Iris pigment epithelial cell (primary cell): ENCODE measurements around the gene SPSB2.
"Not testable (repeated sequence)": the region's sequence is repeated elsewhere in the genome, so short reads cannot be mapped to it uniquely, and the experiment has no call there.

Experiments
- DNase-seq: peaks from one replicate; pipeline ENCODE4 v3.0.0-alpha.2; 2011; ENCODE audit warnings: low read depth

SPSB2 gene

GRCh38 chr12:6871052-6871957, 1.8 kb downstream of the SPSB2 start:
- no peak for DNase-seq

- not testable (repeated sequence) for DNase-seq
Observed at GRCh38 chr12:6870304-6870703, 2.8 kb downstream of the SPSB2 start.

GRCh38 chr12:6869049-6870021, 3.8 kb downstream of the SPSB2 start:
- peak; percentile 61 for DNase-seq

DNA sequence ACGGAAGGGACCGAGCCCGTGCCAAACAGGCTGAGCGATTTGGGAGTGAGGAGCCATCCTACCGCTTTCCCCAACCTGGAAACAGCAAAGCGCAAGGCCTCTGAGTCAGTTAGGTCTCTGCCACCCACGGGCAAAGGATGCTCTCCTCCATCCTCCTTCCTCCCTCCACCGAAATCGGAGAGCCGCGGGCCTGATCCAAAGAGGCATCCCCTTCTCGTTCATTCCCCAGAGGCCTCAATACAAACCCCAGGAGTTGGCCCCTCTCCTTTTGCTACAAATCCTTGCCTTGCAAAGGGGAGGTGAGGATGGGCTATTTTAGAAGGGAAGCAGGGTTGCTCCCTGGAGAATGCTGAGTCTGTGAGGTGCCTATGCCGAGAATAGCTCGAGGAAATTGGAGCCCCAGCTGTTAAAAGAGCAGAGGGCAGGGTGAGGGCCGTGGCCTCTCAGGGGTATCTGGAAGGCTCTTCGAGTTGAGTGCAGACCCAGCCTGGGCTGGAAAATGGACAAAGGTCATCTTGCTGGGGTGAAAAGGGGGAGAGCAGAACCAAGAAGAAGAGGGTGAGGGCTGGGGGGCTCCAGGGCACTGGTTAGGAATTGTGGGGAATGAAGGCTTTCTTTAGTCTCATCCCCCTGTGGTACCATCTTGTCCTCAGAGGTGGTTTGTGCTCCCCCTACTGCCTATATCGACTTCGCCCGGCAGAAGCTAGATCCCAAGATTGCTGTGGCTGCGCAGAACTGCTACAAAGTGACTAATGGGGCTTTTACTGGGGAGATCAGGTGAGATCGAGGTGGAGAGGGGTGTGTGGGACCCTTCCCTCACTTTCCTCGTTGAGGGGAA, 4.7 kb downstream of the SPSB2 start:
- DNase-seq, result no peak

GRCh38 chr12:6867413-6868210, 5.5 kb downstream of the SPSB2 start, which contains the start of gene TPI1:
TPI1 (plus strand) TSS chr12:6867531; CDS start chr12:6867567, 36 bp downstream.
- DNase-seq, result peak; percentile 80

DNA sequence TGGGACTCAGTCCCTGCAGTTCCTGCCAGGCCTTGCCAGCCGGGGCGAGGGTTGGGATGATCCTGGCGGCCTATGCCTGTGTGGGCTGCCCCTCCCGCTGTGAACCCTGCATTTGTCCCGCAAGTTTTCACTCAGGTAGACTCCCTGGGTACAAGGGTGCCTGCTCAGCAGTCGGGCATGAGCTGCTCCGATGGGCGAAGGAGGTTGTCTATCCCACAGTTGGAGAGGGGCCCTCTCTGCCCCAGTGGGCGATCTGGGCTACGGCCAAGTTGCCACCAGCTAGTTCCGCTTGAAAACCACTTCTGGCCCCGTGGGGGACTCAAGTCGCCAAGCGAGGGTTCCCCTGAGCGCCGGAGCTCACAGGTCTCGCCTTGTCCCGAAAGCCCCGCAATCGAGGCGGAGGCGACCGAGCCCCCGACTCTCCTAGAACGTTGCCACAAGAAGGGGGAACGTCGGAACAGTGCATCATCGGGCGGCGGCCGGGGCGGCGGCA, 6.1 kb downstream of the SPSB2 start:
- no peak for DNase-seq

- no peak for DNase-seq
Observed at GRCh38 chr12:6866163-6866919, 6.8 kb downstream of the SPSB2 start.

DNA sequence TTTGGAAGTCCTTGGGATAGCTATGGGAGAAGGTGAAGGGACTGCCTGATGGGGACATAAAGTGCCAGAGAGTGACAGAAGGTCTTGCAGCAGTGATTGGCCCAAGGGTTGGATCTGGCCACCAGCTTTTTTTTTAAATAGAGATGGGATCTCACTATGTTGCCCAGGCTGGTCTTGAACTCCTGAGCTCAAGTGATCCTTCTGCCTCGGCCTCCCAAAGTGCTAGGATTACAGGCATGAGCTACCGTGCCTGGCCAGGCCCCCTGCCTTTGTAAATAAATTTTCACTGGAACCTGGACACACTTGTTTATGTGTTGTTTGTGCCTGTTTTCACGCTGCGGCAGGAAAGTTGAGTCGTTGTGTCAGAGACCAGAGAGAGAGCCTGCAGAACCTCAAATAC, 7.8 kb downstream of the SPSB2 start:
- not testable (repeated sequence) for DNase-seq

DNA sequence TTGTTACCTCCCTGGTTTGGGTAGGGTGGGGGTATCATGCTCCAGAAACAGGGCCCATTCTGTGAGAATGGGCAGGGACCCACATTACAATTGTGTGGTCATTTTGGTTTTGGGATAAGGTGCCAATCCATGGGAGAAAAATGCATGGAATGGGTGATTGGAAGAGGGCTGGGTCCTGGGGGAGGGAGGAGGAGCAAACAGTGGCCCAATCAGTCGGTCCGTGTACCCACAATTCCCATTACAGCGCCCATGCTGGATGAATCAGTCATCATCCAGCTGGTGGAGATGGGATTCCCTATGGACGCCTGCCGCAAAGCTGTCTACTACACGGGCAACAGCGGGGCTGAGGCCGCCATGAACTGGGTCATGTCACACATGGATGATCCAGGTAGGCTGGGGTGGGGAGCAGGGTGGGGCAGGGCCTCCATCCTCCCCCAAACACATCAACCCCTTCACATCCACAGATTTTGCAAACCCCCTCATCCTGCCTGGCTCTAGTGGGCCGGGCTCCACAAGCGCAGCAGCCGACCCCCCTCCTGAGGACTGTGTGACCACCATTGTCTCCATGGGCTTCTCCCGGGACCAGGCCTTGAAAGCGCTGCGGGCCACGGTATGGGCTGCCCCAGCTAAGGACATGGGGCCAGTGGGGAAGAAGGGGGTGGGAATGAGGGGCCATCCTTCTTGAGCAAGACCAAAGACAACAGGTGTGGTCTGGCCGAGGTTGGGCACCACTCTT, 9.3 kb downstream of the SPSB2 start:
- no peak for DNase-seq

- DNase-seq, result no peak
Observed at GRCh38 chr12:6863033-6863432, 10.1 kb downstream of the SPSB2 start.

DNA sequence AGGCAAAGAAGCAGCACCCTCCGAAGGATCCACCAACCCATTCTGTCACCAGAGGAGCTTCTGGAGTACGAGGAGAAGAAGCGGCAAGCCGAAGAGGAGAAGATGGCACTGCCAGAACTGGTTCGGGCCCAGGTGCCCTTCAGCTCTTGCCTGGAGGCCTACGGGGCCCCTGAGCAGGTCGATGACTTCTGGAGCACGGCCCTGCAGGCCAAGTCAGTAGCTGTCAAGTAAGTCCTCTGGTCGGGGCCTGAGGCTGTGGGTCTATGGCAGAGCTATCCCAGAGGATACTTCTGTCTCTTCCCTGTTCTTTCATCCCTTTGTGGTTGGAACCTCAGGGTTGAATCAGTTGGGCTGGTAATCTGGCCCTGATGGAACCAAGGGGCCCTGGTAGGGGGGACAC, 11.7 kb downstream of the SPSB2 start:
- DNase-seq, result no peak

DNA sequence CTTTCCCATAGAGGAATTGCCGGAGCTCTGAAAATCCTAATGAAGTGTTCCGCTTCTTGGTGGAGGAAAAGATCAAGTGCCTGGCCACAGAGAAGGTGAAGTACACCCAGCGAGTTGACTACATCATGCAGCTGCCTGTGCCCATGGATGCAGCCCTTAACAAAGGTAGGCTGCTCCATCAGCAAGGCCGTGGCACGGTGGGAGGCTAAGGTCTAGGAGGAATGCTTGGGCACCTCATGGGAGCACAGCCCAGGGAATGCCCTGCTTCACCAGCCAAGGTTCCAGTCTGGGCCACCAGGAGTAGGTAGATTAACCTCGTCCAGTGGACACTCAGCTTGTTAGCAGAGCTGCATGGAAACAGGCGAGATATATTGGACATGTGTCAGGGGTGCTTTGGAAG, 12.2 kb downstream of the SPSB2 start:
- DNase-seq, result no peak

- DNase-seq, result no peak
Observed at GRCh38 chr12:6860116-6860515, 13.0 kb downstream of the SPSB2 start.

DNA sequence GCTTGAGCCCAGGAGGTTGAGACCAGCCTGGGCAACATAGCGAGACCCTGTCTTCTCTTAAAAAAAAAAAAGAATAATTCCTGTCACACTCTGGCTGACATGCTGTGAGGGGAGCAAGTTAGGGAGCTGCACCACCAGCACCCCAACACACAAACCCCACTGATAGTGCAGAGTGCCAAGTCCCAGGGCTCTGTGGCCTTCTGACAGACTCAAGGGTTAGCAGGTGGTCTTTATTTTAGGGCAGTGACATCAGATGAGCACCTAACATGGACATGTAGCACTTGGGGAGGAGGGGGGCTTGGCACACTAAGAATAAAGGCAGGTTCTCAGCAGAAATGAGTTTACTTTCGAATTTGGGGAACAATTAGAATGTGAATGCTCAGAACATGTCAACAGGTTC, 14.3 kb downstream of the SPSB2 start:
- DNase-seq, result no peak

DNA sequence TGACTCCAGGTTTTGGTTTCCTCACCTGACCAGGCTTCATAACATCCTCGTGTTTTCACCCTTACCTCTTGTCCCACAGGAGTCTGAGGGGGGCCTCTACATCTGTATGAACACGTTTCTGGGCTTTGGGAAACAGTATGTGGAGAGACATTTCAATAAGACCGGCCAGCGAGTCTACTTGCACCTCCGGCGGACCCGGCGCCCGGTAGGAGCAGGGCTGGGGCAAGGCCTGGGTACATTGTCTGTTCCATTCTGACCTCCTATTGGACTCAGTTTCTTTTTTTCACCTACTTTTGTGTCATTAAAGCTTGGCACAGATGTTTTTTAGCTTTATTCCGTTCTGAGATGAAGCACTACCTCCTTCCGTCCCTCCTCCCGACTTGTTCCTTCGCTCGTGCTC, 17.8 kb downstream of the SPSB2 start:
- no peak for DNase-seq

DNA sequence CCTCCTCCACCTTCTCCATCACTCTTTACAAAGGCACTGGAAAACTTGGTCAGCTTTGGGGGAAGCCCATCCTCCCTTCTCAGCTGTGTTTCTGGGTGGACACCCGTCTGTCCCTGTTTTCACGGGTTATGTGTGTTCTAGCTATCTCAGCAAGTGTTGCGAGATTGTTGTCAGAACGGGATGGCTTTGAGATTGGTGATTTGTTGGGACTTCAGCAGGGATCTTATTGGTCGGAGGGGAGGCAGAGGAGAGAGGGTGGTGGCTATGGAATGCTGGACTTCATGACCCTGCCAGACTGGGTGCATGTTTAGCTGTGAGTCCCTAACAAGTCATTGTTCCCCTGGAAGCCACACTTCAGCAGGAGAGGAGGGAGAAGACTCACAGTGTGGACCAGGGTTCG, 19.1 kb downstream of the SPSB2 start:
- no peak for DNase-seq

- no peak for DNase-seq
Observed at GRCh38 chr12:6853626-6854025, 19.5 kb downstream of the SPSB2 start.

DNA sequence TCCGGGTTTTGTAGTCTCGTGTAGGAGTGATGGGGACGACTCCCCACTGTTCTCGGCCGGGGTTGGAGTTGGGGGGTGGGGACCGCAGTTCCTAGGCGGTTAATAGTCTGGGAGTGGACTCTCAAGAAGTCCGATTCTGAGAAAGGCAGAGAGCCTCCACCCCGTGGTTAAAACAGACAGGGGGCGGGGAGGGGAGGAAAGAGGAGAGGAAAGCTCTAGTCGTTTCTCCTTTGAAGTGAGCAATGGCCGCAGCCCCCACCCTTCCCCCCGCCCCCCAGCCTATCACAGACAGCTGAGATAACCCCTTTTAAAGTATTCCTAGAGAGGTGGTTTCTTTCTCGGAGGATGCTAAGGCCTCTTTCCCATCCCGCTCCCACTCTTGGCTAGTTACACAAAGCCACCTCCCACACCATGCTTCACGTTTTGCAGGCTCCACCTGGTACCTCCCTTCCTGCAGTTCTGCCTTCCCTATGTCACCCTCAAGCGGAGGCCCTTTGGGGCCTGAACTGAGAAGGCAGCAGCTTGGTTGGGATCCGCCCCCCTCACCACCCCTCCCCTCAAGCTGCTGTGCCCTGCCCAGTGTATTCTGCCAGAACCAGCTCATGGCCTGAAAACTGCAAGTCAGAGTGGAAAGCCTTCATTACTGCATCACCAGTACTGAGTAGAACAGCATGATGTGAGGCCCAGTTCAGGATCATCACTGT, 20.3 kb downstream of the SPSB2 start:
- DNase-seq, result peak; percentile 85
